Subcutaneous abdominal adipose tissue (tissue), 5 donors: Measurements from ENCODE around the gene SBF2.

Source experiments
- H3K27ac ChIP-seq: one replicate; pipeline ENCODE4 v1.7.0; 2013; ENCODE audit warnings: low read depth, mild to moderate bottlenecking, inconsistent platforms, low read length, moderate library complexity
- H3K27me3 ChIP-seq, 5 donors: one replicate each; pipeline ENCODE4 v1.7.0; 2013; ENCODE audit warnings: low read length in 5 of 5, inconsistent platforms in 1 of 5; ENCODE audit not compliant: control insufficient read depth in 5 of 5, insufficient read depth in 4 of 5
- H3K36me3 ChIP-seq, 5 donors: one replicate each; pipeline ENCODE4 v1.7.0; 2013; ENCODE audit warnings: low read length in 5 of 5; ENCODE audit not compliant: control insufficient read depth in 5 of 5, insufficient read depth in 5 of 5
- H3K4me1 ChIP-seq, 5 donors: one replicate each; pipeline ENCODE4 v1.7.0; 2013; ENCODE audit warnings: low read length in 5 of 5, mild to moderate bottlenecking in 3 of 5, moderate library complexity in 1 of 5; ENCODE audit not compliant: control insufficient read depth in 5 of 5, insufficient read depth in 5 of 5
- H3K4me3 ChIP-seq, 5 donors: one replicate each; pipeline ENCODE4 v1.7.0; 2013; ENCODE audit warnings: low read length in 5 of 5, low read depth in 1 of 5
- H3K9ac ChIP-seq, 5 donors: one replicate each; pipeline ENCODE4 v1.7.0; 2013; ENCODE audit warnings: low read length in 5 of 5, mild to moderate bottlenecking in 4 of 5, moderate library complexity in 3 of 5
- H3K9me3 ChIP-seq, 5 donors: one replicate each; pipeline ENCODE4 v1.7.0; 2013; ENCODE audit warnings: low read length in 5 of 5; ENCODE audit not compliant: control insufficient read depth in 5 of 5
- donor health status: healthy.
- donor health status: healthy.
- donor health status: healthy.
- donor health status: healthy.
- donor health status: healthy.

SBF2 gene

GRCh38 chr11:9736365-9736764, 557.7 kb downstream of the SBF2 start:
- Histone ChIP-seq H3K36me3 (peaks cover 17 to 63% (median 51%) of the 10 kb centered on the region in 5 donors), H3K9ac (no peak overlapping the region), H3K4me3 (no peak overlapping the region), H3K9me3 (peaks cover 0 to 2% (median 0%) of the 10 kb centered on the region in 5 donors), H3K27ac (no peak overlapping the region), H3K27me3 (no peaks in the 10 kb centered on the region), H3K4me1 (peaks cover 0 to 7% (median 4%) of the 10 kb centered on the region in 5 donors)

DNA sequence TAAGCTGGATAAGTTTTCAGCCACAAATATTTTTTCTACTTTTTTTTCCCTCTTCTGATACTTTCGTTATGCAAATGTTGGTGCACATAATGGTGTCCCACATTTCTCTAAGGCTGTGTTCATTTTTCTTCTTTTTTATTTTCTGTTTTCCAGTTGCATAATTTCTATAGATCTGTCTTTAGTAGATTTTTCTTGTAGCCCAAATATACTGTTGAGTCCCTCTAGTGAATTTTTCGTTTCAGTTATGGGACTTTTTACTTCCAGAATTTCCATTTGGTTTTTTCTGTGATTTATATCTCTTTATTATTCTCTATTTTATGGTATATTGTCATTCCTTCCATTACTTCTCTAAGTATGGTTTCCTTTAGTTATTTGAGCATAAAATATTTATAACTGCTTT, 558.1 kb downstream of the SBF2 start:
- no peak overlapping the region for H3K27ac ChIP-seq
- no peak overlapping the region for H3K9ac ChIP-seq
- H3K27me3 ChIP-seq, result no peaks in the 10 kb centered on the region
- H3K4me1 ChIP-seq, result peaks cover 0 to 7% (median 4%) of the 10 kb centered on the region in 5 donors
- H3K9me3 ChIP-seq, result peaks cover 0 to 2% (median 0%) of the 10 kb centered on the region in 5 donors
- no peak overlapping the region for H3K4me3 ChIP-seq
- peaks cover 17 to 60% (median 48%) of the 10 kb centered on the region in 5 donors for H3K36me3 ChIP-seq

DNA sequence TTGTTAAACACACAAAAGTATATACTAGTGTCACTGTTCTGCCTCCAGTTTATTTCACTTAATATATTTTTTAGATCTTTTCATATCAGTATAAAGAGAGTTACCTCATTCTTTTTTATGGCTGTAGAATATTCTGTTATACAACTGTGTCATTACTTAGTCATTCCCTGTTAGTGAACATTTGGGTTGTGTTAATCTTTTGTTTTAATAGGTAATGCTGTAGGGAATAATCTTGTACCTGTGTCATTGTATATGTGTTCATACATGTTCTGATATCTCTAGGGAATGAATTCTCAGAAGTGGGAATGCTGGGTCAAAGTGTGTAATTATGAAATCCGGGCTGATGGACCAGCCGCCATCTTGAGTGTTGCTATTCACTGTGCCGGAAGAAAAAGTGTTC, 558.8 kb downstream of the SBF2 start:
- Histone ChIP-seq H3K4me3 (no peak overlapping the region), H3K9me3 (peaks cover 0 to 2% (median 0%) of the 10 kb centered on the region in 5 donors), H3K4me1 (peaks cover 0 to 7% (median 4%) of the 10 kb centered on the region in 5 donors), H3K27ac (no peak overlapping the region), H3K36me3 (peaks cover 17 to 55% (median 41%) of the 10 kb centered on the region in 5 donors), H3K9ac (no peak overlapping the region), H3K27me3 (no peaks in the 10 kb centered on the region)

- Histone ChIP-seq H3K27ac (no peak overlapping the region), H3K4me1 (peaks cover 0 to 4% (median 0%) of the 10 kb centered on the region in 5 donors), H3K9ac (no peak overlapping the region), H3K27me3 (no peaks in the 10 kb centered on the region), H3K9me3 (peaks cover 0 to 2% (median 0%) of the 10 kb centered on the region in 5 donors), H3K4me3 (no peak overlapping the region), H3K36me3 (peaks cover 21 to 51% (median 40%) of the 10 kb centered on the region in 5 donors)
Observed at GRCh38 chr11:9733212-9733611, 560.8 kb downstream of the SBF2 start.

DNA sequence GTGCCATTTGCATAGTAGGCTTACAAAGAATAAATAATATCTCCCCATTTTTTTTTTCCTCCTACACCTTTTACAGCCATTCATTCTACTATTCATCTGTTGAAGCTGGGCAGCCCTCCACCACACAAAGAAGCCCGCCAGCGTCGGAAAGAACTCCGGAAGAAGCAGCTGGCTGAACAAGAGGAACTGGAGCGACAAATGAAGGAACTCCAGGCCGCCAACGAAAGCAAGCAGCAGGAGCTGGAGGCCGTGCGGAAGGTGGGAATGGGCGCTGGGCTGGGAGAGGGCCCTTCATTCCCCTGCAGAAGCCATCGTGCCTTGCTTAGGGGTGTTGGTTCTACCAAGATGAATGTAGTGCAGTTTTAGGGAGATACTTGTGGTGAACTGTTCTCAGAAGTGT, 561.6 kb downstream of the SBF2 start:
- Histone ChIP-seq H3K36me3 (peaks cover 26 to 52% (median 42%) of the 10 kb centered on the region in 5 donors), H3K9ac (no peak overlapping the region), H3K27ac (no peak overlapping the region), H3K4me1 (peaks cover 0 to 4% (median 0%) of the 10 kb centered on the region in 5 donors), H3K9me3 (peaks cover 0 to 2% (median 0%) of the 10 kb centered on the region in 5 donors), H3K4me3 (no peak overlapping the region), H3K27me3 (no peaks in the 10 kb centered on the region)

DNA sequence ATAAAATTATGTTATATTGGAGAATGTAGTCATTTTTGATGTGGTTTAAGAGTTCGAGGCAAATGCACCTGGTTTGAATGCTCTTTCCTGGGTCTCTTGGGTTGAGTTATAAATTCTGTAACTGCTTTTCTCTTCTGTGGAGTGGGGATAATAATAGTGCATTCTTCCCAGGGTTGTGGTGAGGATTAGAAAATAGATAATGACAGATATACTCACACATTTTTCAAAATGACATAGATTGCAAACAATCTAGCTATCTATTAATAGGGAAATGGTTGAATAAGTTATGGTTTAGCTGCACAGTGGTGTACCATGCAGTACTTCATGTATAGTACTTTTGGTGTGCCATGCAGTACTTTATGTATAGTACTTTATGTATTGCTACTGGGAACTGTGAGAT, 562.8 kb downstream of the SBF2 start:
- Histone ChIP-seq H3K4me1 (no peaks in the 10 kb centered on the region), H3K9me3 (peaks cover 0 to 2% (median 0%) of the 10 kb centered on the region in 5 donors), H3K4me3 (no peak overlapping the region), H3K36me3 (peaks cover 28 to 45% (median 38%) of the 10 kb centered on the region in 5 donors), H3K9ac (no peak overlapping the region), H3K27ac (no peak overlapping the region), H3K27me3 (no peaks in the 10 kb centered on the region)
